ENCODE data around the gene POLQ.

Gene POLQ

DNA sequence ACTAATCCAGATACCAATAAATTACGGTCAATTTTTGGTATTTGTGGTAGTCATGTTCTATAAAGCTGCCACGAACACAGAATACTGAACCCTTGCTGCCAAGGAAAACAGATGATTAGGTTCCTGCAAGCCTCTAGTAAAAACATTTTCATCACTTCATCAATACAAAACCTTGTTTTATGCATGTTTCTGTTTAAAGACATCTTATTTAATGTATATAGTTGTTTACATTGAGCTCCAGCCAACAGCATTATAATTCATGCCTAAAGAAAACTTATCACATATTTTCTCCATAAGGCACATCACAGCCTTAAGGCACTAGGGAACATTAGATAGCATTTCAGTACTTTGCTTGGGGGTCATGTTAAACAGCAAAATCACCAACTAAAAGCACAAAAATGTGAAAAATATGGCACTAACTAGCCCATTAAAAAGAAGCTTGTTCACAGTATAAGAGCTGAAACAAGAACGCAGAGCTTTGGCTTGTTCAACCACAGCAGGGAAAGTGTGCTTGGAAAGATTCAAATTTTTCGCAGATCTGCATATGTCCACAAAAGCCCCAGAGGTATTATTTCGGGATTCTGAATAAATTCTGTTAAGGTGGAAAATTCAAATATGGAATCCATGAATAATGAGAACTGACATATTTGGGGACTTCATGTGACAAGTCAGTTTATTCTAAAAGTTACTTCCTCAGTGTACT, 27.7 kb downstream of the POLQ start:
- TF ChIP-seq, protein P1, sequence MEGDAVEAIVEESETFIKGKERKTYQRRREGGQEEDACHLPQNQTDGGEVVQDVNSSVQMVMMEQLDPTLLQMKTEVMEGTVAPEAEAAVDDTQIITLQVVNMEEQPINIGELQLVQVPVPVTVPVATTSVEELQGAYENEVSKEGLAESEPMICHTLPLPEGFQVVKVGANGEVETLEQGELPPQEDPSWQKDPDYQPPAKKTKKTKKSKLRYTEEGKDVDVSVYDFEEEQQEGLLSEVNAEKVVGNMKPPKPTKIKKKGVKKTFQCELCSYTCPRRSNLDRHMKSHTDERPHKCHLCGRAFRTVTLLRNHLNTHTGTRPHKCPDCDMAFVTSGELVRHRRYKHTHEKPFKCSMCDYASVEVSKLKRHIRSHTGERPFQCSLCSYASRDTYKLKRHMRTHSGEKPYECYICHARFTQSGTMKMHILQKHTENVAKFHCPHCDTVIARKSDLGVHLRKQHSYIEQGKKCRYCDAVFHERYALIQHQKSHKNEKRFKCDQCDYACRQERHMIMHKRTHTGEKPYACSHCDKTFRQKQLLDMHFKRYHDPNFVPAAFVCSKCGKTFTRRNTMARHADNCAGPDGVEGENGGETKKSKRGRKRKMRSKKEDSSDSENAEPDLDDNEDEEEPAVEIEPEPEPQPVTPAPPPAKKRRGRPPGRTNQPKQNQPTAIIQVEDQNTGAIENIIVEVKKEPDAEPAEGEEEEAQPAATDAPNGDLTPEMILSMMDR (IDR thresholded peaks at IDR 0.05; ENCODE audit: insufficient read depth, low read length, poor library complexity, severe bottlenecking), result no peak
- H3K36me3 ChIP-seq (ENCODE audit: control insufficient read depth, insufficient read depth, low read length), result peaks cover 4% of the 10 kb centered on the region
- DNase-seq (ENCODE audit: extremely low read depth, insufficient read length), result no peak

GRCh38 chr3:121515862-121516261, 29.9 kb downstream of the POLQ start:
- Histone ChIP-seq H3K4me3 (replicated peaks; ENCODE audit: low read depth, low read length) (no peak overlapping the region), H3K27me3 (replicated peaks; ENCODE audit: control insufficient read depth, insufficient read depth, low read length) (no peaks in the 10 kb centered on the region), H3K36me3 (ENCODE audit: control insufficient read depth, insufficient read depth, low read length) (peaks cover 1% of the 10 kb centered on the region)
- no peak for DNase-seq (ENCODE audit: extremely low read depth, insufficient read length)
- TF ChIP-seq, protein P1 (IDR thresholded peaks at IDR 0.05; ENCODE audit: insufficient read depth, low read length, poor library complexity, severe bottlenecking), result no peak

More for the DNA sequence above, 27.7 kb downstream of the POLQ start:
- no peak overlapping the region for H3K4me3 ChIP-seq (replicated peaks; ENCODE audit: low read depth, low read length)
- no peaks in the 10 kb centered on the region for H3K27me3 ChIP-seq (replicated peaks; ENCODE audit: control insufficient read depth, insufficient read depth, low read length)

- no peaks in the 10 kb centered on the region for H3K27me3 ChIP-seq (replicated peaks; ENCODE audit: control insufficient read depth, insufficient read depth, low read length)
- DNase-seq (ENCODE audit: extremely low read depth, insufficient read length), result no peak
- H3K36me3 ChIP-seq (ENCODE audit: control insufficient read depth, insufficient read depth, low read length), result peaks cover under 1% of the 10 kb centered on the region
- H3K4me3 ChIP-seq (replicated peaks; ENCODE audit: low read depth, low read length), result no peak overlapping the region
- TF ChIP-seq, protein P1 (IDR thresholded peaks at IDR 0.05; ENCODE audit: insufficient read depth, low read length, poor library complexity, severe bottlenecking), result no peak
Observed at GRCh38 chr3:121515313-121515712, 30.5 kb downstream of the POLQ start.

GRCh38 chr3:121514496-121514895, 31.3 kb downstream of the POLQ start:
- Histone ChIP-seq H3K27me3 (replicated peaks; ENCODE audit: control insufficient read depth, insufficient read depth, low read length) (no peaks in the 10 kb centered on the region), H3K36me3 (ENCODE audit: control insufficient read depth, insufficient read depth, low read length) (peaks cover 1% of the 10 kb centered on the region; the same call in 1 of the 2 replicates), H3K4me3 (replicated peaks; ENCODE audit: low read depth, low read length) (no peak overlapping the region)
- TF ChIP-seq, protein P1 (IDR thresholded peaks at IDR 0.05; ENCODE audit: insufficient read depth, low read length, poor library complexity, severe bottlenecking), result no peak
- DNase-seq (ENCODE audit: extremely low read depth, insufficient read length), result no peak

- Histone ChIP-seq H3K36me3 (ENCODE audit: control insufficient read depth, insufficient read depth, low read length) (peaks cover 1% of the 10 kb centered on the region; the same call in 1 of the 2 replicates), H3K27me3 (replicated peaks; ENCODE audit: control insufficient read depth, insufficient read depth, low read length) (no peaks in the 10 kb centered on the region), H3K4me3 (replicated peaks; ENCODE audit: low read depth, low read length) (no peak overlapping the region)
- TF ChIP-seq, protein P1 (IDR thresholded peaks at IDR 0.05; ENCODE audit: insufficient read depth, low read length, poor library complexity, severe bottlenecking), result no peak
- no peak for DNase-seq (ENCODE audit: extremely low read depth, insufficient read length)
Observed at GRCh38 chr3:121508389-121508788, 37.4 kb downstream of the POLQ start.

Measured in GM06990 (cell line).